Neural progenitor cell (in vitro differentiated cells): ENCODE measurements around the gene CCDC201.

ENCODE experiments used
- CTCF ChIP-seq: fragments of 200-600 bp; sonication (generic); IDR thresholded peaks from 2 replicates; pipeline ENCODE4 v1.5.1; 2017; ENCODE audit warnings: antibody characterized with exemption, mild to moderate bottlenecking
- EZH2 ChIP-seq: fragments of 200-600 bp; sonication (generic); IDR thresholded peaks from 2 replicates; pipeline ENCODE4 v1.6.1; 2017; ENCODE audit warnings: antibody characterized with exemption, mild to moderate bottlenecking, moderate library complexity
- EZH2phosphoT487 ChIP-seq: fragments of 200-600 bp; sonication (generic); IDR thresholded peaks from 2 replicates; pipeline ENCODE4 v1.6.1; 2017; ENCODE audit warnings: antibody characterized with exemption

GRCh38 chr7:45881280-45881758, 8.4 kb upstream of the CCDC201 start:
- TF ChIP-seq CTCF: no peak
- no peak for TF ChIP-seq EZH2phosphoT487
- TF ChIP-seq EZH2: no peak
